NCI-H187 treated with DMSO at 0.1 percent for 48 hours (cell line): ENCODE results near the gene MMP15.

Experiments used
- DNase-seq: peaks from one replicate; lab custom pipeline; 2025; lab: John Stamatoyannopoulos, UW

Gene MMP15

GRCh38 chr16:58019866-58020538 is 5.6 kb upstream of the MMP15 start:
- no peak for DNase-seq

- DNase-seq = no peak
Observed at GRCh38 chr16:58020628-58021521, 4.7 kb upstream of the MMP15 start.

GRCh38 chr16:58021661-58022551 is 3.6 kb upstream of the MMP15 start:
- no peak for DNase-seq

GRCh38 chr16:58022601-58023371 is 2.8 kb upstream of the MMP15 start:
- DNase-seq = no peak

- DNase-seq = no peak
Observed at GRCh38 chr16:58024486-58025350, 836 bp upstream of the MMP15 start.

- DNase-seq = no peak
Observed at GRCh38 chr16:58026139-58026704, 668 bp downstream of the MMP15 start.

GRCh38 chr16:58026705-58027160 is 1.2 kb downstream of the MMP15 start:
- DNase-seq = no peak

- DNase-seq = no peak
Observed at GRCh38 chr16:58027161-58027915, 1.8 kb downstream of the MMP15 start.

GRCh38 chr16:58027916-58028455 is 2.4 kb downstream of the MMP15 start:
- DNase-seq = no peak

GRCh38 chr16:58028541-58029070 is 3.1 kb downstream of the MMP15 start:
- no peak for DNase-seq

- no peak for DNase-seq
Observed at GRCh38 chr16:58029410-58029809, 3.9 kb downstream of the MMP15 start.

- no peak for DNase-seq
Observed at GRCh38 chr16:58030136-58030840, 4.7 kb downstream of the MMP15 start.

- no peak for DNase-seq
Observed at GRCh38 chr16:58031016-58031800, 5.7 kb downstream of the MMP15 start.

GRCh38 chr16:58032710-58033293 is 7.2 kb downstream of the MMP15 start:
- DNase-seq = no peak

GRCh38 chr16:58034128-58034685 is 8.7 kb downstream of the MMP15 start:
- no peak for DNase-seq

- no peak for DNase-seq
Observed at GRCh38 chr16:58034774-58035173, 9.2 kb downstream of the MMP15 start.
